IPS-15b (cell line): Measurements from ENCODE around the gene GLUL.

Experiments used
- H3K27me3 ChIP-seq: one replicate; pipeline ENCODE4 v1.6.1; 2013; ENCODE audit warnings: low read length; ENCODE audit not compliant: control insufficient read depth, insufficient read depth
- H3K36me3 ChIP-seq: one replicate; pipeline ENCODE4 v1.6.1; 2013; ENCODE audit warnings: low read length; ENCODE audit not compliant: control insufficient read depth, insufficient read depth
- H3K4me1 ChIP-seq: one replicate; pipeline ENCODE4 v1.6.1; 2013; ENCODE audit warnings: mild to moderate bottlenecking, low read length; ENCODE audit not compliant: control insufficient read depth, insufficient read depth
- H3K4me3 ChIP-seq: one replicate; pipeline ENCODE4 v1.5.1; 2013; ENCODE audit warnings: low read depth, low read length
- H3K9ac ChIP-seq: one replicate; pipeline ENCODE4 v1.6.1; 2013; ENCODE audit warnings: low read depth, mild to moderate bottlenecking, low read length
- H3K9me3 ChIP-seq: one replicate; pipeline ENCODE4 v1.6.1; 2013; ENCODE audit warnings: mild to moderate bottlenecking, low read length; ENCODE audit not compliant: control insufficient read depth, insufficient read depth

The GLUL gene

DNA sequence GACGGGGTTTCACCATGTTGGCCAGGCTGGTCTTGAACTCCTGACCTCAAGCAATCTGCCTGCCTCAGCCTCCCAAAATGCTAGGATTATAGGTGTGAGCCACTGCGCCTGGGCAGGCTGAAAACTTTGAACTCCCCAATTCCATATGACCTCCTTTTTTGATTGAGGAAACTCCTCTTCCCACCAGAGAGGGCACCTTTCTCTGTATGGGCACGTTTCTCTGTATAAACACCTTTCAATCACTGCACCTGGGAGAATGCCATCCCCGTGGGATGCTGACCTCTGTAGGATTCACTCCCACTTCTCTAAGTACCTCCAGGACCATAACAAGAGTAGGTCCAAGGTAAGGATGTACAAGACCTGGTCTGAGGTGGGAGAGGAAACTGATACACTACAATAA is 18.5 kb upstream of the GLUL start:
- H3K4me3 ChIP-seq, result no peak overlapping the region
- H3K27me3 ChIP-seq, result no peaks in the 10 kb centered on the region
- H3K9ac ChIP-seq, result no peak overlapping the region
- no peaks in the 10 kb centered on the region for H3K4me1 ChIP-seq
- no peaks in the 10 kb centered on the region for H3K36me3 ChIP-seq
- H3K9me3 ChIP-seq, result no peaks in the 10 kb centered on the region

DNA sequence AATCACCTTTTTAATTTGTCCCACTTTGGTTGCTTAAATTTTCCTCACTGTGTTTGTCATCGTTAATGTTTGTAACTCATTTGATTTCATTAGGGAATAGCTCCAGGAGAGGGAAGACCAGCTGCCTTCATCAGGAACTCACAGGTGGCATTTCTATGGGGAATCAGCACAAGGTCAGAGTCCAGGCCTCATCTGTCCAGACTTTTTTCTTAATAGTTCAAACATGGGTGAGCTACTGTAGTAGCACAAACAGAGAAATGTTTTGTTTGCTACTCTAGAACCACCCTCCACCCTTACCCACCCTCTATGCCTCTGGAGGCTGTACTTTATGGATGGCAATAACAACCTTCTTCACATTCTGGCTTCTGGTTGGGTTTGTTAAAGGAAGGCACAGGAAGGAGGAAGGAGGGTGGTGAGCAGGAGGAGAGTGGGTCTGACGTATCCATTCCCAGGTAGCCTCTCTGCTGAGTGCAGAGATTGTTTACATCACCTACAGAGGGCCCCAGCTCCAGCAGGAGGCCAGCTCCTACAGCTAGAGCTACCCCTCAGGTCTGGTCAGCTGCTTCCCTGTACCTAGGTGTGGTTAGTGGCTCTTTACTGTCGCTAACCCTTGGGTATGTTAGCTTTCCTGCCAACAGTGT is 17.0 kb upstream of the GLUL start:
- Histone ChIP-seq H3K4me3 (no peak overlapping the region), H3K9me3 (no peaks in the 10 kb centered on the region), H3K27me3 (no peaks in the 10 kb centered on the region), H3K9ac (no peak overlapping the region), H3K4me1 (no peaks in the 10 kb centered on the region), H3K36me3 (no peaks in the 10 kb centered on the region)

DNA sequence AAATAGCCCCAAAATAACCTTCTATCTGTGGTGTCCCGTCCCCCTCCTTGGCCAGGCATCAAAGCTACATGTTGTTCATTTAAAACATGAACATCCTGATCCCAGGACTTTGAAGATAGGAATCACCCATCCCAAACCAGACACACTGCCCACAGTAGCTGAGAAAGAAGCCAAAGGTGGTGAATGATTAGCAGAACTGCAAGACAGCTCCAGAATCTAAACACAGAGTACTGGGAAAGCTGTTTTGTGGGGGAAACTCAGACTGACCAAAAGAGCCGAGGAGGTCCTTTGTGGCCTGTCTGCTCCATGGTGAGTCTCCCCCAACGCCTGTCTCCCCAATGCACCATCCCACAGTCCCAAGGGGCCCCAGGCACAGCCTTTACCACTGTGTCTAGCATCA is 16.1 kb upstream of the GLUL start:
- Histone ChIP-seq H3K9ac (no peak overlapping the region), H3K36me3 (no peaks in the 10 kb centered on the region), H3K27me3 (no peaks in the 10 kb centered on the region), H3K4me3 (no peak overlapping the region), H3K4me1 (no peaks in the 10 kb centered on the region), H3K9me3 (no peaks in the 10 kb centered on the region)

DNA sequence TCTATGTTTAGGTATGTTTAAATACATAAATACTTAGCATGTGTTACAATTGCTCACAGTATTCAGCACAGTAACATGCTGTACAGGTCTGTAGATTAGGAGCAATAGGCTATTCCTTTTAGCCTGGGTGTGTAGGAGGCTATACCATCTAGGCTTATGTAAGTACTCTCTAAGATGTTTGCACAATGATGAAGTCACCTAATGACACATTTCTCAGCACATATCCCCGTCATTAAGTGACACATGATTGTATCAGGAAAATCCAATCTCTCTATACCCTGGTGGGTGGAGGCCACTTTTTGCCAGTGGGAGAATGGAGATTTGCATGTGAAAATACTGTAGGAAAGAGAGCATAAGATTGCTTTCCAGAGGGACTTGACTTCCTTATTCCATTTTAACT is 14.4 kb upstream of the GLUL start:
- Histone ChIP-seq H3K4me3 (no peak overlapping the region), H3K36me3 (no peaks in the 10 kb centered on the region), H3K27me3 (no peaks in the 10 kb centered on the region), H3K9me3 (no peaks in the 10 kb centered on the region), H3K4me1 (no peaks in the 10 kb centered on the region), H3K9ac (no peak overlapping the region)

DNA sequence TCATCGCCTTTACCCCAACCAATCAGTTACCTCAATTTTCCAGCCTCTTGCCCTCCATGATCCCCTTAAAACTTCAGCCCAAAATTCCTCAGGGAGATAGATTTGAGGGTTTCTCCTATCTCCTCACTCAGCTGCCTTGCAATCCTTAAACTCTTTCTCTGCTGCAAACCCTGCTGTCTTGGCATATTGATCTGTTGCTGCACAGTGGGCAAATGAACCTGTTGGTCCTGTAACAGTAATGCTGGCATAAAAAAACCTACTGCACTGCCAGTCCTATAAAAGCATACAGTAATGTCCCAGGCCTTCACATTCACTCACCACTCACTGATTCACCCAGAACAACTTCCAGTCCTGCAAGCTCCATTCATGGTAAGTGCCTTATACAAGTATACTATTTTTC is 14.0 kb upstream of the GLUL start:
- no peaks in the 10 kb centered on the region for H3K9me3 ChIP-seq
- no peak overlapping the region for H3K9ac ChIP-seq
- no peaks in the 10 kb centered on the region for H3K4me1 ChIP-seq
- no peak overlapping the region for H3K4me3 ChIP-seq
- no peaks in the 10 kb centered on the region for H3K36me3 ChIP-seq
- no peaks in the 10 kb centered on the region for H3K27me3 ChIP-seq

- Histone ChIP-seq H3K9ac (no peak overlapping the region), H3K27me3 (no peaks in the 10 kb centered on the region), H3K36me3 (no peaks in the 10 kb centered on the region), H3K4me3 (no peak overlapping the region), H3K4me1 (no peaks in the 10 kb centered on the region), H3K9me3 (no peaks in the 10 kb centered on the region)
These were observed 13.2 kb upstream of the GLUL start for GRCh38 chr1:182404781-182405180.

DNA sequence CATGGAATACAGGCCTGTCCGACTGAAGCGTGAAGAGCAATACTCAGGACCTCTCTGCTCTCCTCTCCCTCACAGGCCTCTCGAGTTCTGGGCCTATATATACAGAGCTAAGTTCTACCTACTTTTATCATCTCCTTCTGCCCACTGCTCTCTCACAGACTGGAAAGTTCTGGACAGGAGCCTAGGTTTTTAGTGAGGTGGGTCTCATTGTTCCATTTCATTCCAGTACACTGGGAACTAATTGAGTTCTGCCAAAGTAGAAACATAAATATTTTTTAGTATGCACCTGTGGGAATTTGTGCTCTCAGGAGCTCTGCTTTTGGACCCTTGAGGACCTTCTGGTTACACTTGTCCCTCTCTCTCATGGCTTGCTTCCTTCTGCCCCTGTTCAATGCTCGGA is 9.0 kb upstream of the GLUL start, which contains the start of gene TEDDM1:
TSS of gene TEDDM1 (minus strand) at position 101 of the 400 bp plus-strand sequence. CDS start 182 bp downstream, outside the sequence.
- H3K27me3 ChIP-seq, result no peaks in the 10 kb centered on the region
- H3K4me1 ChIP-seq, result peaks cover 3% of the 10 kb centered on the region
- H3K9ac ChIP-seq, result no peak within 1 kb of the TSS
- no peaks in the 10 kb centered on the region for H3K9me3 ChIP-seq
- H3K4me3 ChIP-seq, result no peak within 1 kb of the TSS
- H3K36me3 ChIP-seq, result no peaks in the 10 kb centered on the region

GRCh38 chr1:182397653-182398393 is 6.2 kb upstream of the GLUL start:
- H3K9ac ChIP-seq, result no peak overlapping the region
- H3K36me3 ChIP-seq, result no peaks in the 10 kb centered on the region
- no peaks in the 10 kb centered on the region for H3K27me3 ChIP-seq
- H3K4me1 ChIP-seq, result peaks cover 7% of the 10 kb centered on the region
- H3K4me3 ChIP-seq, result no peak overlapping the region
- no peaks in the 10 kb centered on the region for H3K9me3 ChIP-seq

DNA sequence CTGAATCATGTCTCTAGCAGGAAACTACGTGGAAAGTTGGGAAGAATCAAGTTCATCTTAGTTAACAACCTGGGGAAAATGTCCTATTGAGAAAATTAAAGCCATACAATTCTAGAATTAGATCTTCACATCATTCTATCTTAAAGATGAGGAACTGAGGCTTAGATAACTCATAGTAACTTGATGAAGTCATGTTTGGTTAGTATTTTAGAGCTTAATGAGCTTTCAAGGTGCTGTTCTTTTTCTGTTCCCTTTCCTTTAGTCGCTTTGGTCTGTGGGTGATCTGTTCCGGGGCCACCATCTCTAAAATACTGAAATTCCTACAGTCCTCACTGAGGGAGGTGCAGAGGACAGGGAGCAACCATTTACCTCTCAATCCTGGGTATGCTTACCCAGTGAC is 4.3 kb upstream of the GLUL start:
- Histone ChIP-seq H3K36me3 (no peaks in the 10 kb centered on the region), H3K27me3 (no peaks in the 10 kb centered on the region), H3K4me3 (no peak overlapping the region), H3K9me3 (no peaks in the 10 kb centered on the region), H3K9ac (no peak overlapping the region), H3K4me1 (peaks cover 13% of the 10 kb centered on the region)

DNA sequence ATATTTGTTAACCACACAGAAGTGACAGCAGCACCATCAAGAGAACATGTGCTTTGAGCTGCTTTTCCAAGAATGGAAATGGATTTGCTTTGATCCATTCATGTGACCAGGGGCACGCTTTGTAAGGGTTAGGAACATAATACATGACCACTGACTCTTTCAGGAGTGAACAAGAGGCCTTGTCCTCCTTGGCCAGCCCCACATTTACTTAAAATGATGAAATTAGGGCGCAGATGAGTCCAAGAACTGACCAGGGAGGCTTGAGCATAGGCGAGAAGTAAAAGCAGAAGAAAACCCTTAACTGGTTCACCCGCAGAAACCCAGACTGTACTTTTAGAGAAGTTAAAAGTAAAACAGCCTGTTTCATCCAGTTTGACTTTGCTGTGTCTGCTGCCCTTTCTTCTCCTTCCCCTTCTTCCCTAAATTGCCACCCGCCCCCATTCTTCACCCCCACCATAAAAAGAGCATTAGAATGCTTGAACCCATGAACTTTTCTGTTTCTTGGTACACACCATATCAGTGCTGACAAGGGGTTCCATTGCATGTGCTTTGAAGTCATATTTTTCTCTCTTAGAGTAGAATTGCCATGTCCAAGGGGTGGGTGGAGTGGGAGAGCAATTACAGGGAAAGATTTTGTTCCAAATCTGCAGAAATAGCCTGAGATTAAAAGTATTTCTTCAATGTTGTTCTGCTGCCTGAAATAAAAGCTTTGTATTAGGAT is 2.6 kb upstream of the GLUL start:
- no peak overlapping the region for H3K9ac ChIP-seq
- H3K4me1 ChIP-seq, result peaks cover 13% of the 10 kb centered on the region
- no peaks in the 10 kb centered on the region for H3K27me3 ChIP-seq
- H3K4me3 ChIP-seq, result no peak overlapping the region
- no peaks in the 10 kb centered on the region for H3K9me3 ChIP-seq
- no peaks in the 10 kb centered on the region for H3K36me3 ChIP-seq

DNA sequence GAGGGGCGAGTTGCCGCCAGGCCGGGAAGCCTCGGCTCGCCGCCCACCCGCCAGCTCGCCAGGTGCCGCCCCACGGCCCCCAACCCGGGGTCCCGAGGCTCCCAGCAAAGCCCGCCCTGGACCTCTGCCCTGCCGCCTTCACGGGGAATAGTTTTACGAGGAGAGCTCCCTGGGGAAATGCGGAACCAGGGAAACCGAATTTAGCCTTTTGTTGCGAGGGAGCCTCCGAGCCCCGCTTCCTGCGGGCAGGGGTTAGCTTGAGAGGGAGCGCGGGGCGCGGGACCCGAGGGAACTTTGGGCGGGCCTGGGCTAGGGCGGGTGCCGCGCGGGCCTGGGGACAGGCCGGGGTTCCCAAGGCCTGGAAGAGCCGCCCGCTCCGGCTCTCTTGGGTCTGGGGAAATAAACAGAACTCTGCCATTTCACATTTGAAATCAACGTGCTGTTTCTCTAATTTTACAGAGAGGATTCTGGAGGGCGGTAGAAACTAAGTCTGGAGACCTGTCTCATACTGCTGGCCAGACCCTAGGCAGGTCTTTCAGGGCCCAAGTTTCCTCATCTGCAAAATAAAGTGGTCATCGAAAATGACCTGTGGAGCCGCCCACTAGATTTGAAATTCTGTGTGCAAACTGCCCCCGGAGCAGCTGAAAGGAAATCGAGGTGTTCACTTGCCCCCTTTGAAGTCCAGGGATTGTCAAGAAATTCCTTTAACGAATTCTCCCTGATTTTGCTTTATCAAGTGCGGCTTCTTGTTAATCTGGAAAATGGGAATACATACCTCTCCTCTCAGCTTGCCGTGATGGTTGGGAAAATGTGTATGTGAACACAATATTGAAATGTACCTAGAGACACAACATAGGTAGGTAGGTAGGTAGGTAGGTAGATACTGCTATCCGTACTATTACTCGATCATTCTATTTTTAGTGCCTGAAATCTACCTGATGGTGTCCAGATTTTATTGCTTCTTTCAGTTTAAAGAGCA is 749 bp upstream of the GLUL start:
- H3K27me3 ChIP-seq, result no peaks in the 10 kb centered on the region
- H3K36me3 ChIP-seq, result peaks cover 17% of the 10 kb centered on the region
- H3K9me3 ChIP-seq, result no peaks in the 10 kb centered on the region
- peaks cover 13% of the 10 kb centered on the region for H3K4me1 ChIP-seq
- peak overlapping the region; percentile 87 for H3K9ac ChIP-seq
- peak overlapping the region; percentile 65 for H3K4me3 ChIP-seq
